Endothelial cell of umbilical vein (primary cell): ENCODE measurements around the gene SDC1. TPM values are rescaled to one million over a fixed set of nuclear protein-coding genes. Genes with fewer than 3 reads are reported as not detected.

Experiments
- BruUV-seq: library from RNA; stranded (reverse); fragments of 400-500 nt; replicated peaks from 2 replicates; lab custom pipeline; 2021; lab: Mats Ljungman, UMichigan
- CTCF ChIA-PET: fragments of 300-600, 350-600 bp; sonication (Branson Sonifier 250); formaldehyde crosslinking; loops from one replicate; lab custom pipeline; 2021; ENCODE audit warnings: antibody characterized with exemption, inconsistent platforms; lab: Charles Lee
- POLR2A ChIA-PET: fragments of 300-600, 350-600 bp; sonication (Branson Sonifier 250); formaldehyde crosslinking; loops from one replicate; lab custom pipeline; 2021; ENCODE audit warnings: antibody characterized with exemption, inconsistent platforms; lab: Charles Lee
- DNase-seq: peaks from one replicate; pipeline ENCODE4 v3.0.0-alpha.2; 2011; ENCODE audit warnings: low read depth, low spot score
- FAIRE-seq: peaks from 2 replicates; lab custom pipeline; 2011; peaks lifted over from hg19 to GRCh38; lab: Jason Lieb, UNC
- H2AFZ ChIP-seq: 2 replicates; pipeline ENCODE4 v1.6.0; 2012; ENCODE audit warnings: low read depth, low read length, control low read depth, inconsistent platforms
- H3K27ac ChIP-seq: 2 replicates; pipeline ENCODE4 v1.5.1; 2011; ENCODE audit warnings: low read depth, mild to moderate bottlenecking, control low read depth, low read length, moderate library complexity; ENCODE audit not compliant: insufficient read depth
- H3K27me3 ChIP-seq, 2 experiments: 2 replicates each; pipeline versions ENCODE4 v1.6.0 to v1.6.1; 2011; ENCODE audit warnings: low read length in 2 of 2, mixed read lengths in 1 of 2; ENCODE audit not compliant: control insufficient read depth in 2 of 2, insufficient read depth in 2 of 2
- H3K36me3 ChIP-seq, 2 experiments: 2 replicates in 1 of 2; 3 replicates in 1 of 2; pipeline ENCODE4 v1.5.1; 2011; ENCODE audit warnings: low read length in 2 of 2, mild to moderate bottlenecking in 1 of 2, moderate library complexity in 1 of 2; ENCODE audit not compliant: control insufficient read depth in 2 of 2, insufficient read depth in 2 of 2; ENCODE audit errors: extremely low read depth in 1 of 2
- H3K4me1 ChIP-seq: 3 replicates; pipeline ENCODE4 v1.5.1; 2011; ENCODE audit warnings: mild to moderate bottlenecking, low read length; ENCODE audit not compliant: control insufficient read depth, insufficient read depth; ENCODE audit errors: extremely low read depth
- H3K4me2 ChIP-seq: 2 replicates; pipeline ENCODE4 v1.6.1; 2011; ENCODE audit warnings: low read length, control low read depth, mixed read lengths; ENCODE audit not compliant: insufficient read depth
- H3K4me3 ChIP-seq, 3 experiments: fragments of 200-600 bp in 1 of 3; sonication (generic), shearing (Covaris generic) in 1 of 3; replicated peaks in 1 of 3; 2 replicates each; pipeline ENCODE4 v1.5.1; 2011 to 2016; ENCODE audit warnings: control low read depth in 3 of 3, low read length in 3 of 3, mild to moderate bottlenecking in 2 of 3, inconsistent platforms in 1 of 3, low read depth in 1 of 3, moderate library complexity in 1 of 3; ENCODE audit not compliant: insufficient read depth in 1 of 3
- H3K79me2 ChIP-seq: 2 replicates; pipeline ENCODE4 v1.6.0; 2012; ENCODE audit warnings: low read length, inconsistent platforms; ENCODE audit not compliant: control insufficient read depth, insufficient read depth
- H3K9ac ChIP-seq: replicated peaks from 2 replicates; pipeline ENCODE3; 2011; ENCODE audit warnings: low read length, control low read depth; ENCODE audit not compliant: insufficient read depth; ENCODE audit errors: extremely low read depth
- H3K9me1 ChIP-seq: replicated peaks from 3 replicates; pipeline ENCODE4 v1.6.0; 2011; ENCODE audit warnings: mild to moderate bottlenecking, low read length; ENCODE audit not compliant: control insufficient read depth, insufficient read depth; ENCODE audit errors: extremely low read depth
- H3K9me3 ChIP-seq: replicated peaks from 2 replicates; pipeline ENCODE4 v1.5.1; 2012; ENCODE audit warnings: low read length, inconsistent platforms; ENCODE audit not compliant: control insufficient read depth, insufficient read depth
- H4K20me1 ChIP-seq: replicated peaks from 2 replicates; pipeline ENCODE3; 2011; ENCODE audit warnings: mild to moderate bottlenecking, low read length; ENCODE audit not compliant: control insufficient read depth, insufficient read depth; ENCODE audit errors: extremely low read depth
- EZH2 ChIP-seq: IDR thresholded peaks from 2 replicates; pipeline ENCODE4 v1.6.1; 2012; ENCODE audit warnings: borderline replicate concordance, low read depth, mild to moderate bottlenecking, moderate library complexity, low read length, inconsistent platforms; ENCODE audit not compliant: severe bottlenecking
- FOS ChIP-seq: IDR thresholded peaks from 2 replicates; pipeline ENCODE4 v1.6.1; 2011; ENCODE audit warnings: mild to moderate bottlenecking, low read length, moderate library complexity, borderline replicate concordance; ENCODE audit not compliant: insufficient read depth
- GATA2 ChIP-seq: IDR thresholded peaks from 2 replicates; pipeline ENCODE4 v1.7.0; 2011; ENCODE audit warnings: low read depth, mild to moderate bottlenecking, moderate library complexity, mixed read lengths, low read length; ENCODE audit not compliant: insufficient read length, insufficient read depth
- JUN ChIP-seq: IDR thresholded peaks from 2 replicates; pipeline ENCODE4 v1.6.1; 2011; ENCODE audit warnings: borderline replicate concordance, low read depth; ENCODE audit not compliant: insufficient read length, insufficient read depth
- MYC ChIP-seq: IDR thresholded peaks from one replicate; pipeline ENCODE4 v1.6.1; 2011; ENCODE audit warnings: mild to moderate bottlenecking, low read depth, low read length
- POLR2A ChIP-seq: IDR thresholded peaks from 2 replicates; pipeline ENCODE4 v1.6.1; 2012; ENCODE audit warnings: low read depth, mild to moderate bottlenecking, control low read depth, low read length
- POLR2AphosphoS5 ChIP-seq: IDR thresholded peaks from 2 replicates; pipeline ENCODE4 v1.6.1; 2012; ENCODE audit warnings: low read depth, mild to moderate bottlenecking, control low read depth, low read length, moderate library complexity; ENCODE audit not compliant: insufficient read depth
- dilution Hi-C: fragments of 300-500 bp; cut with MboI; formaldehyde crosslinking; loops from one replicate; pipeline ENCODE4 v1.15.0; 2019; ENCODE audit warnings: low sequenced_read_pairs; ENCODE audit not compliant: extremely low pct_ligation_motif_present
- intact Hi-C: fragments of 100-400 bp; cut with micrococcal nuclease; formaldehyde crosslinking; loops from one replicate; pipeline ENCODE4 v1.10.0; 2022
- polyA plus RNA-seq, 4 experiments: library from polyadenylated mRNA; depleted of rRNA in 3 of 4; stranded (reverse) in 3 of 4; unstranded in 1 of 4; fragments of >200 nt; gene quantifications; 2 replicates each; pipeline versions ENCODE4 v1.2.1 to v1.2.3, GENCODE V29; 2011 to 2012; ENCODE audit warnings: missing spikeins in 1 of 4
- total RNA-seq: library from RNA; stranded (reverse); gene quantifications from 2 replicates; pipeline ENCODE4 v1.2.3, GENCODE V29; 2021
- TF ChIP-seq, protein P1 (sequence below): IDR thresholded peaks from 2 replicates; pipeline ENCODE4 v1.6.1; 2011; ENCODE audit not compliant: insufficient read depth, insufficient read length
- TF ChIP-seq, protein P2 (sequence below), 2 donors: IDR thresholded peaks; 1 replicate in 1 of 2; 2 replicates in 1 of 2; pipeline ENCODE4 v1.5.1; 2011; ENCODE audit warnings: low read length in 2 of 2, mild to moderate bottlenecking in 2 of 2, moderate library complexity in 2 of 2, control low read depth in 1 of 2, inconsistent platforms in 1 of 2, low read depth in 1 of 2; ENCODE audit not compliant: insufficient read depth in 1 of 2; ENCODE audit errors: extremely low read depth in 1 of 2

The SDC1 gene
- total and polyA plus RNA-seq, 2 donors (not counting 3 experiments of a cell fraction or from before 2014, with no cell fraction given): 3.2 to 4.0 TPM

DNA sequence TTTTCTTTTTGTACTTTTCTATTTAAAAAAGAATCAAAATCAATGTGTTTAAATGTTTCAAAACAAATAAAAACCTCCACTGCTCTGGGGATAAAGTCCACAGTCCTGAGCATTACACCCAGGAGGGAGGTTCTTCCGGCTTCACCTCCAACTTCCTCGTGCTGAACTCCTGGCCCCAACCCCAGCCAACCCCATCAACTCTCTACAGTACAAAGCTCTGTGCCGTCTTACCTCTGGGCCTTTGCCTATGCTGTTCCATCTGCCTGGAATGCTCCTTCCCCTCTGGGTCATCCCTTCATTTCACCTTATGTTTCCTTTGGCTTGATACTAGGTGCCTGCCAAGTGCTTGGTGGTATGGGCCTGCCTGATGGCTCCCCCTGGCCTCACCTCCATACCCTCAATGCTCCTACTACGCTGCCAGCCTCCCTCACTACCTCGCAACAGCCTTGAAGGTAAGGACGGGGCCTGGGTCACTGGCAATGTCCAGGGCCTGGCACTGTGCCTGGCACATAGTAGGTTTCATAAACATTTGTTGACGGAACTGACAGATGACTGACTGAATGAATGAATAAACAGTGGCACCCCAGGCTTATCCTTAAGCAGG, 28.8 kb downstream of the SDC1 start:
- Histone ChIP-seq H2AFZ (no peak overlapping the region), H3K36me3 (no peaks in the 10 kb centered on the region), H3K9ac (no peak overlapping the region), H3K27ac (no peak overlapping the region), H3K9me3 (no peaks in the 10 kb centered on the region), H3K4me3 (no peak overlapping the region), H3K27me3 (no peaks in the 10 kb centered on the region), H3K4me2 (no peak overlapping the region), H4K20me1 (no peaks in the 10 kb centered on the region), H3K4me1 (no peaks in the 10 kb centered on the region), H3K79me2 (no peaks in the 10 kb centered on the region), H3K9me1 (no peaks in the 10 kb centered on the region)
- BruUV-seq: no TSS peak
- ChIA-PET CTCF (no interaction called here), POLR2A (no interaction called here)
- DNase-seq (no peak), FAIRE-seq (no peak)
- intact Hi-C loops (no loop called here), dilution Hi-C loops (no loop called here)
- TF ChIP-seq JUN (no peak), FOS (no peak), POLR2A (no peak), MYC (no peak), GATA2 (no peak), POLR2AphosphoS5 (no peak), EZH2 (no peak)
- TF ChIP-seq, protein P1, sequence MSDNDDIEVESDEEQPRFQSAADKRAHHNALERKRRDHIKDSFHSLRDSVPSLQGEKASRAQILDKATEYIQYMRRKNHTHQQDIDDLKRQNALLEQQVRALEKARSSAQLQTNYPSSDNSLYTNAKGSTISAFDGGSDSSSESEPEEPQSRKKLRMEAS: no peak
- TF ChIP-seq, protein P2, sequence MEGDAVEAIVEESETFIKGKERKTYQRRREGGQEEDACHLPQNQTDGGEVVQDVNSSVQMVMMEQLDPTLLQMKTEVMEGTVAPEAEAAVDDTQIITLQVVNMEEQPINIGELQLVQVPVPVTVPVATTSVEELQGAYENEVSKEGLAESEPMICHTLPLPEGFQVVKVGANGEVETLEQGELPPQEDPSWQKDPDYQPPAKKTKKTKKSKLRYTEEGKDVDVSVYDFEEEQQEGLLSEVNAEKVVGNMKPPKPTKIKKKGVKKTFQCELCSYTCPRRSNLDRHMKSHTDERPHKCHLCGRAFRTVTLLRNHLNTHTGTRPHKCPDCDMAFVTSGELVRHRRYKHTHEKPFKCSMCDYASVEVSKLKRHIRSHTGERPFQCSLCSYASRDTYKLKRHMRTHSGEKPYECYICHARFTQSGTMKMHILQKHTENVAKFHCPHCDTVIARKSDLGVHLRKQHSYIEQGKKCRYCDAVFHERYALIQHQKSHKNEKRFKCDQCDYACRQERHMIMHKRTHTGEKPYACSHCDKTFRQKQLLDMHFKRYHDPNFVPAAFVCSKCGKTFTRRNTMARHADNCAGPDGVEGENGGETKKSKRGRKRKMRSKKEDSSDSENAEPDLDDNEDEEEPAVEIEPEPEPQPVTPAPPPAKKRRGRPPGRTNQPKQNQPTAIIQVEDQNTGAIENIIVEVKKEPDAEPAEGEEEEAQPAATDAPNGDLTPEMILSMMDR (IDR thresholded peaks at IDR 0.05; ENCODE audit: extremely low read depth in 1 of 2, insufficient read depth in 1 of 2, low read depth in 1 of 2, low read length in 2 of 2): no peak
